IMR-90 (cell line): ENCODE measurements around the gene HNRNPH1. TPM values are rescaled to one million over a fixed set of nuclear protein-coding genes. Genes with fewer than 3 reads are reported as not detected.
"Not testable (repeated sequence)": the region's sequence is repeated elsewhere in the genome, so short reads cannot be mapped to it uniquely, and the experiment has no call there.

Experiments
- ATAC-seq: fragments of 200-7000 bp; cut with Tn5 transposase; 2 replicates; pipeline ENCODE4 v1.9.1; 2020; ENCODE audit warnings: low read depth, mild to moderate bottlenecking, moderate library complexity
- BruUV-seq: library from RNA; stranded (reverse); fragments of 400-500 nt; replicated peaks from 2 replicates; lab custom pipeline; 2021; lab: Mats Ljungman, UMichigan
- CTCF ChIA-PET: fragments of 300-600 bp; formaldehyde crosslinking; extraction: SDS; loops from one replicate; lab custom pipeline; 2021; ENCODE audit warnings: antibody characterized with exemption; lab: Yijun Ruan, JAX
- POLR2A ChIA-PET: fragments of 300-600 bp; sonication (Branson Sonifier 250); formaldehyde crosslinking; loops from one replicate; lab custom pipeline; 2022; ENCODE audit warnings: antibody characterized with exemption; ENCODE audit not compliant: unreplicated experiment; lab: Charles Lee
- DNase-seq: peaks from one replicate; pipeline ENCODE4 v3.0.0; 2013
- H2AFZ ChIP-seq: replicated peaks from 2 replicates; pipeline ENCODE3; 2013; ENCODE audit warnings: low read length, mild to moderate bottlenecking; ENCODE audit not compliant: poor library complexity
- H2AK5ac ChIP-seq: 2 replicates; pipeline ENCODE4 v1.6.1; 2013; ENCODE audit warnings: low read depth, low read length, inconsistent platforms
- H2AK9ac ChIP-seq: replicated peaks from 2 replicates; pipeline ENCODE3; 2013; ENCODE audit warnings: mild to moderate bottlenecking, low read depth, low read length, moderate library complexity; ENCODE audit not compliant: poor library complexity
- H2BK120ac ChIP-seq: 2 replicates; pipeline ENCODE4 v1.6.1; 2013; ENCODE audit warnings: low read depth, low read length, inconsistent platforms
- H2BK15ac ChIP-seq: 3 replicates; pipeline ENCODE4 v1.6.1; 2013; ENCODE audit warnings: low read depth, low read length, inconsistent platforms
- H2BK20ac ChIP-seq: 2 replicates; pipeline ENCODE4 v1.6.1; 2013; ENCODE audit warnings: low read depth, mild to moderate bottlenecking, inconsistent platforms, low read length, moderate library complexity
- H2BK5ac ChIP-seq: 2 replicates; pipeline ENCODE4 v1.6.1; 2013; ENCODE audit warnings: mild to moderate bottlenecking, low read depth, low read length, inconsistent platforms; ENCODE audit not compliant: poor library complexity, severe bottlenecking
- H3K14ac ChIP-seq: replicated peaks from 2 replicates; pipeline ENCODE4 v1.6.1; 2013; ENCODE audit warnings: low read depth, low read length, inconsistent platforms
- H3K18ac ChIP-seq: 2 replicates; pipeline ENCODE4 v1.6.1; 2013; ENCODE audit warnings: low read depth, low read length, control low read depth
- H3K23ac ChIP-seq: 2 replicates; pipeline ENCODE4 v1.6.1; 2013; ENCODE audit warnings: low read depth, low read length, inconsistent platforms
- H3K27ac ChIP-seq: 2 replicates; pipeline ENCODE4 v1.5.1; 2013; ENCODE audit warnings: mild to moderate bottlenecking, control low read depth, low read length; ENCODE audit not compliant: insufficient read depth
- H3K27me3 ChIP-seq: 2 replicates; pipeline ENCODE4 v1.6.1; 2013; ENCODE audit warnings: low read length; ENCODE audit not compliant: control insufficient read depth, insufficient read depth
- H3K36me3 ChIP-seq: 2 replicates; pipeline ENCODE4 v1.6.1; 2013; ENCODE audit warnings: low read length, mixed read lengths; ENCODE audit not compliant: control insufficient read depth, insufficient read depth
- H3K4ac ChIP-seq: 2 replicates; pipeline ENCODE4 v1.6.1; 2013; ENCODE audit warnings: low read depth, low read length, inconsistent platforms
- H3K4me1 ChIP-seq: 2 replicates; pipeline ENCODE4 v1.6.1; 2013; ENCODE audit warnings: low read length, mixed read lengths; ENCODE audit not compliant: control insufficient read depth, insufficient read depth
- H3K4me2 ChIP-seq: 2 replicates; pipeline ENCODE4 v1.6.1; 2013; ENCODE audit warnings: low read depth, mild to moderate bottlenecking, control low read depth, low read length, moderate library complexity
- H3K4me3 ChIP-seq: 2 replicates; pipeline ENCODE4 v1.5.1; 2013; ENCODE audit warnings: low read depth, mild to moderate bottlenecking, control low read depth, low read length, moderate library complexity; ENCODE audit not compliant: insufficient read depth
- H3K56ac ChIP-seq: 2 replicates; pipeline ENCODE4 v1.6.1; 2013; ENCODE audit warnings: low read length, inconsistent platforms; ENCODE audit not compliant: insufficient read depth; ENCODE audit errors: extremely low read depth
- H3K79me1 ChIP-seq, 2 experiments: 2 replicates each; pipeline ENCODE4 v1.6.1; 2013; ENCODE audit warnings: low read length in 2 of 2, inconsistent platforms in 1 of 2, low read depth in 1 of 2
- H3K9ac ChIP-seq: 2 replicates; pipeline ENCODE4 v1.6.1; 2013; ENCODE audit warnings: low read depth, low read length, control low read depth
- H3K9me1 ChIP-seq: 2 replicates; pipeline ENCODE4 v1.6.1; 2013; ENCODE audit warnings: low read length, inconsistent platforms; ENCODE audit not compliant: insufficient read depth
- H3K9me3 ChIP-seq: 2 replicates; pipeline ENCODE4 v1.6.1; 2013; ENCODE audit warnings: low read length; ENCODE audit not compliant: control insufficient read depth, insufficient read depth
- H4K20me1 ChIP-seq: 2 replicates; pipeline ENCODE4 v1.6.1; 2013; ENCODE audit warnings: low read length, inconsistent platforms; ENCODE audit not compliant: insufficient read depth
- H4K5ac ChIP-seq: 2 replicates; pipeline ENCODE4 v1.6.1; 2013; ENCODE audit warnings: mild to moderate bottlenecking, low read depth, low read length, control low read depth
- H4K8ac ChIP-seq, 2 experiments: 2 replicates each; pipeline ENCODE4 v1.6.1; 2013; ENCODE audit warnings: low read depth in 2 of 2, low read length in 2 of 2, control low read depth in 1 of 2, inconsistent platforms in 1 of 2
- H4K91ac ChIP-seq: 2 replicates; pipeline ENCODE4 v1.6.1; 2013; ENCODE audit warnings: low read depth, low read length, inconsistent platforms; ENCODE audit not compliant: insufficient read depth
- WGBS, 2 experiments: methylation state at CpG; one replicate each; pipeline versions ENCODE4 v1.1.5 to v1.1.7; 2013; ENCODE audit warnings: missing lambda C conversion rate in 2 of 2; ENCODE audit not compliant: insufficient read length in 1 of 2; ENCODE audit errors: extremely low coverage in 2 of 2; 5-methylcytosine and 5-hydroxymethylcytosine counted together
- dilution Hi-C: fragments of 300-500 bp; cut with HindIII; formaldehyde crosslinking; loops from one replicate; pipeline ENCODE4 v1.14.3; 2018; ENCODE audit warnings: low sequenced_read_pairs; ENCODE audit not compliant: unreplicated experiment
- in situ Hi-C: fragments of 300-500 bp; cut with MboI; formaldehyde crosslinking; loops from 3 replicates; pipeline ENCODE4 v1.14.3; 2019; ENCODE audit warnings: low sequenced_read_pairs, inconsistent platforms, mixed read lengths
- intact Hi-C: fragments of 100-400 bp; cut with micrococcal nuclease; formaldehyde crosslinking; loops from 2 replicates; pipeline ENCODE4 v1.10.0; 2022
- polyA plus RNA-seq, 3 experiments: library from polyadenylated mRNA; depleted of rRNA; stranded (reverse); fragments of >200 nt; gene quantifications; 2 replicates each; pipeline ENCODE4 v1.2.3, GENCODE V29; 2012; ENCODE audit warnings: low replicate concordance in 1 of 3
- total RNA-seq: library from RNA; depleted of rRNA; stranded (reverse); fragments of >200 nt; gene quantifications from 2 replicates; pipeline ENCODE4 v1.2.3, GENCODE V29; 2012

Gene HNRNPH1
- total and polyA plus RNA-seq, 2 of the 4 experiments (the other 2 are of a cell fraction): 288 to 300 TPM

- H4K8ac ChIP-seq, H3K9me3 ChIP-seq, intact Hi-C loops, H2AK5ac ChIP-seq, H3K27me3 ChIP-seq, H3K4me2 ChIP-seq, H2AK9ac ChIP-seq, H4K20me1 ChIP-seq, H3K56ac ChIP-seq, in situ Hi-C loops, H4K91ac ChIP-seq, H2BK120ac ChIP-seq, H3K23ac ChIP-seq, H2BK20ac ChIP-seq, H3K36me3 ChIP-seq, ATAC-seq, CTCF ChIA-PET, dilution Hi-C loops, H2BK15ac ChIP-seq, H3K18ac ChIP-seq, H3K4ac ChIP-seq, H3K4me3 ChIP-seq, POLR2A ChIA-PET, H2AFZ ChIP-seq, H2BK5ac ChIP-seq, DNase-seq, H4K5ac ChIP-seq, BruUV-seq, H3K79me1 ChIP-seq, H3K4me1 ChIP-seq, H3K14ac ChIP-seq, H3K9ac ChIP-seq, H3K27ac ChIP-seq, H3K9me1 ChIP-seq: not testable (repeated sequence)
- WGBS, 2 experiments: no CpG with 5 or more reads among the region's 10 CpGs
These were observed 25.8 kb upstream of the HNRNPH1 start for GRCh38 chr5:179649166-179649703.
